Femur (tissue), 1 donor: ENCODE data around the gene PTPRN2.
"Not testable (repeated sequence)": the region's sequence is repeated elsewhere in the genome, so short reads cannot be mapped to it uniquely, and the experiment has no call there.

Experiments used
- DNase-seq: peaks from one replicate; pipeline ENCODE4 v3.0.0-alpha.2; 2017

The PTPRN2 gene

DNA sequence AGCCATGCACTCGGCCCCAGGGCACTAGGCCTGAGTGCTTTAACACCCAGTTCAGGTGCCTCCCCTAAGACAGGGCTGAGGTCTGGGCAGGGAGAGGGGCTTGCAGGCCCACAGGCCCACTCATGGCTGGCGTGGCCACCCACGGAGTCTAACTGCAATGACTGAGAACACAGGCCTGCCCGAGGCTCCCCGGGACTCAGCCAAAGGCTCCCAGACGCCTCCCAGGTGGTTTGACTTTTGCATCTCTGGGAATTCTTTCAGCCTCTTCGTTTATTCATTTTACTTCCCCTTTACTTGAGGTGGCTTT lies 37.3 kb downstream of the PTPRN2 start:
- no peak for DNase-seq

DNA sequence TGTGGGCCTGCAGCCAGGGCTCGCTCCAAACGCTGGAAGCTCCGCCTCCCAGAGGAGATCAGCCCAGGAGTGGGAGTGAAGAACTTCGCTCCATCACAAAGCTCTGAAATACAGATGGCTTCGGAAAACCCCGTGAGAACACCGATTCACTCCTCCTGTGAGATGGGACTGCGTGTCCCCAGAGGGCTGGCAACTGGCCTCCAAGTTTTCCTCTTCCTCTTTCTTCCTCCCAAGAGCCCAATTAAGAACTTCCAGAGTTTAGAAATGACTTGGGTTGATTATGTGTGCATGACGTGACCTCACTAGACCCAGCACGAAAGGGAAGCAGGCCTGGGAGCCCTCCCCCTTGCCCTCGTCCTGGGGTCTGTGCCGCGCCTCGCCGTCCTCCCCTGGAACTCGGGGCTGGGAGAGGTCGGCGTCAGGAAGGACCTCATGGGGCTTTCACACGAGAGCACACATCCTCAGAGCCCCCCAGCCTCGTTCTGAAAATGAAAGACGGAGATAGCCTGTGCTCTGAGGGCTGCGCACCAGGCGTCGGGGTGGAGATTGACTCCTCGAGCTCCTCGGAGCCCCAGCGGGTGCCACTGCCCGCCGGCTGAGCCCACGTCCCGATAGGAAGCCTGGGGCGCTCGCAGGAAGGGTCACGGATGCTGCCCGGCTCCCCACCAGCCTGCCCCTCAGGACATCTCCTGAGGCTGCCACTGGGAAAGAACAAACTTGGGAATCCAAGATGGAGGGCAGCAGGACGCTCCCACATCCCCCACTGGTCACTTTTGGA lies 37.8 kb downstream of the PTPRN2 start:
- DNase-seq = peak; percentile 70

DNA sequence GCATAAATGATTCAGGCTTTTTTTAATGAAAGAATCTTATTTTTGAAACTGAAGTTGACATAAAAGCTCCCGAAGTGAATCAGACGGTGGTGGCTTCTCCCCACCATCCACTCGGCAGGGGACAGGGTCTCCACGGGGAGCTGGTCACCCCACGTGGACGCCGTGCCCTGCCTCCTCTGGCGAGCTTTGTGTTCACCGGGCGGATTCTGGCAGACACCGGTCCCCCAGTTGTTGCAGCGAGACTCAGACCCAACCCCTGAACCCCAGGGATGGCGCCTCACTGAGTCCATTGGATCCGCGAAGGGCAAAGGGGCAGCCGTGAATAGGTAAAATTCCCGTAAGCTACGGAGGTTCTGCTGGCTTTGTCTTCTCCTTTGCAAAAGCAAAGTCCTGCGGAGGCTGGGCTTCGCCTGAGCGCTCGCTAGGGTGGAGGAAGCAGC lies 38.4 kb downstream of the PTPRN2 start:
- DNase-seq = no peak

DNA sequence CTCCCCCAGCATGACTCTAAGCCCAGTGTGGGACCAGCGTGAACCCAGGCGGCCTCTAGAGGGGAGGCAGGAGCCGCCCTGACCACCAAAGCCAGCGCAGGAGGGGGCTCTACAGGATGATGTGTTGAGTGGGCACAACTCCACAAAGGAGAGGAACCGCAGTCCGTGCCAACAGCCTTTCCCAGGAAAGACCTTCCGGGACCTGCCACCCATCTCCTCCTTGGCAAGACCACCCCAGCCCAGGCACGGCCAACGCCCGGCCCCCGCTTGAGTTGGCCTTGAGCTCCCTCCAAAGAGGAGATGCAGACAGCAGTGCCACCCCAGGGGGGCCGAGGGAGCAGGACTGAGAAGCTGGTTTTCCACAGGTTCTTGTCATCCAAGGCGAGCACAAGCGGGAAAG lies 38.9 kb downstream of the PTPRN2 start:
- no peak for DNase-seq

DNA sequence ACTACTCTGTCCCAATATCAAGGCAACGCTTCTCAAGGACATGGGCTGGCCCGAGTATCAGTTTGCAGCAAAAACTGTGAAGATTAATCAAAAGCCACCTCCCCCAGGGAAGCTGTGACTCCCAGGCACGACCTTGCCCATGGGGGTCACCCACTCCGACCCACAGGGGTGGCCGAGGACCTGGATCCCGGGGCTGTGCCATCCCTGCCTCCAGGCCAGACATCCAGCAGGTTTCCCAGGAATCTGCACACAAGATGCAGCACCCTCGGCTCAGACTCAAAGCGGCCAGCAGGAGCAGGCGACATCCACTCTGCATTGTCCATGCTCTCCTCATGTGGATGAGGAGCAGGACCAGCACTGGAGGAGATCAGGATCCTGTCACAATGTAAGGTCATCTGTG lies 39.8 kb downstream of the PTPRN2 start:
- DNase-seq = no peak

DNA sequence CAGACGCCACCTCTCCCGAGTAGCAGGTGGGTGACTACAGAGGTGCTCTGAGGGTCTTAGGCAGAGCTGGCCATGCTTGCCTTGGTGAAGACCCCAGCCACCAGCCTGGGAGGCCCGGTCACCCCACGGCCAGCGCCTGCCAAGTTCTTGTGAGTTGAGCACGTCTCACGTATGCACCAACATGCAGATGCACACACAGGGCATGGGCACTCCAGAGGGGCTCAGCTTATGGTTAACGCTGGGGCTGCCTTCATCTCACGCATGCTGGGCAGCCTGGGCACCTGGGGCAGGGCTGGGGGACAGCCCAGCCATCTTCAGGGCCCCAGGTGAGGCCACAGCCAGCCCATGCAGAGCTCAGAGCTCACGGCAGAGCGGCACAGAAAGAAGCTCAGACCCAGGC lies 41.0 kb downstream of the PTPRN2 start:
- no peak for DNase-seq

DNA sequence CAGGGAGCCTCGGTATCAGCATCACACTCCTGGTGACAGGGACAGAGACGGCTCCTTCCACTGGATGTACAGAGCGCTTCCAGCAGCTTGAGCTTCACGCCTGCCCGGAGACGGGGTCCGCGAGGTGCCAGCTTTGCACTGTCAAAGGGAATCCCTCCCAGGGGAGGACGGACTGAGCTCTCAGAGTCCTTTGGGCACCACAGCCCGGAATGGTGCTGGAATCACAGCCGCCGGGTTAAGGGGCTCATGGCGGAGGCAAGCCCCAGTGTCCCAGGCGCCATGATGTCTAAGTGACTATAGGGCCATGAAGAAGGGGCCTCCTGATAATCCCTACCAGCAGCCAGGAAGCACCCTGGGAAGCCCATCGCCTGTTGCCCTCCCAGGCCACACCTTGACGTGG lies 41.4 kb downstream of the PTPRN2 start:
- no peak for DNase-seq

DNA sequence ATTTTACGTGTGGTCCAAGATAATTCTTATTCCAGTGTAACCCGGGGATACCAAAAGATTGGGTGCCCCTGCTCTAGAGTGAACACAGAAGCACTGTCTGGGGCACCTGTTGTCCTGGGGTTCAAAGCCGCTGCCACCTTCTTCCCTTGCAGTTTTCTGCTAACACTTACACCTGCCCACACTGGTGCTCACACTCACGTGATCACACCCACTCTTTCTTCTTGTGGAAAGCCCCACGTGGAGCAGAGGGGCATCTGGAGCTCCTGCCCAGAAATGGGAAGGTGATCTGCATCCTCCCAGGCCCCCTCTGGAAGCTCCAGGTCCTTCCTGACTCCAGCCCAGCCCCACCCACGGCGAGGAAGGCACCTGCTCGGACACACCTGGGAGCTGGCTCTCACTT lies 42.9 kb downstream of the PTPRN2 start:
- no peak for DNase-seq

DNA sequence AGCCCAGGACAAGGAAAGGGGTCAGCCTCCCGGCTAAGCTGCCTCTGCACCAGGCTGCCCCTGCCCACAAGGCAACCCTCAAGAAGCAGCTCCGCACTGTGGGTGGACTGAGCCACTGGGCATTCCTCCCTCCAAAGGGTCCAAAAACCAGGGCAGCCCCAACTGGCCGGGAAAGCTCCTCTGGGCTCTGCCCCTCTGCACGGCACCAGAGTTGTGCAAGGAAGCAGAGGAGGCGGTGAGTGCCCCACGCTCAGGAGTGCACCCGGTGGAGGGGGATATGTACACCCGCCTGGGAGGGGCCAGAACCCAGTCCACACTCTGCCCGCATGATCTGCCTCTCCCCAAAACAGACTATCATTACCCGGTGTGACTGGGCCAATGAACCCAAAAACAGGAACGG lies 43.8 kb downstream of the PTPRN2 start:
- no peak for DNase-seq

DNA sequence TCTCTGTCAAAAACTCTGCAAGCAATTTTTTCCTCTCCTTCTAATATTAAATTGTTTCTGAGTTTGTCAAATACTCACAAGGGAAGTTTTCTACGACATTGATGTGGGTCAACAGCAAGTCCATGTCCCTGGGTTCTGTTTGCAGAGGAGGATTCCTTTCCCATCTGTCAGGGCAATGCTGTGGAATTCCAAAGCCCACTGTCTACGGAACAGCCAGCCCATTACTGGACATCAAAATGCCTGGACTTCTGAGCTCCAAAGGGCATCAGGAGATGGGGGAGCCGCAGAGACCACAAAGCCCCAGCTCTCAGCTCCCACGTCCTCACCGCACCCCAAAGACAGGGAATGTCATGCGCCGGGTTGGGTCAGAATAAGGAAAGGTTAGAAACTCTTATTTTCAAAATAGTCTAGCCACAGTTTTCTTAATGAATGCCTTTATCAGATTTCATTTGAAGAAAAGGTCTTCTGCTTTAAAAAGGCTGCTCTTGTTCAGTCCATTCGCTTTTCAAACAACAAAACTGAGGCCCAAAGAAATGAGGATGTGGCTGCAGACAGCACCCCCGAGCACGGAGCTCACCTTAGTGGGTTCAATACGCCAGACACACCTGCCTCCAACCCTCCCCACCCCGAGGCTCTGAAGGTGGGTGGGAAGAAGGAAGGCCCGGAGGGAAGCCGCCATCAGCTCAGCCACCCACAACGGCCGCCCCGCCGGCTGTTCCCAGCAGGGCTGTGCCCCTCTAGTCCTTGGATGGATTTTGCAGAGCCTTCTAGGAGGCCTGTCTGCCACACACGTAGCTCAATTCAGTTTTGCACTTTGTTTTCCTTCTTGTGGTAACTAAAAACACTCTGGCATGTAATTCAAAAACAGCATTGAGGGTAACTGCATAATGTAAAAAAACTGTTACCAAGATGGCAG lies 44.7 kb downstream of the PTPRN2 start:
- no peak for DNase-seq

DNA sequence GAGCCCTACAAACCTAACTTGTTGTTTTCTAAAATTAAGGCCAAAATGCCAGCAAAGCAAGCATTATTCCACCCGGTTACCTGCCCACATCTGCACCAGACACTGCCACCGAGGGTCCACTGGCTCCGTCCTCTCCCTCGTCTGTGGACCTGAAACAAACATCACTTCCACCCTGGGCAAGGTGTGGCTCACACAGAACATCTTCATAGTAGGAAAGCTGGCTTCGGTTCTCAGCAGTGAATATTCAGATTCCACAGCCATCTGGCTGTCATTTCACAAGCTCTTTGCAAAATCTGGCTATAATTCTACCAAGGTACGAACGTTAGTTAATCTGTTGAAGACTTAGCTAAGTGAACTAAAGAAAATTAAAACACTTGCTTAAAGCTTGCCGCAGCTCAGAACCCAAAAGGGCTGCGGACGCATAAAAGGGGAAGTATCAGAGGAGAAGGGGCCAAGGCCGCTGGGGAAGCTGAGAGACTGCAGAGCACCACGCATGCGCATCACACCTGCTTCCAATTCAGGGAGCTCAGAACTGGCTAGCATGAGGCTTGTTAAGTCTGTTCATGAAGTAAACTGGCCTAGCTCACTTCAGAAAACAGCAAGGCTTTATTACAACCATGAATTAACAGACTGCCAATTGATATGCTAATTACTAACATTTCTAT lies 46.1 kb downstream of the PTPRN2 start:
- DNase-seq = peak; percentile 49

DNA sequence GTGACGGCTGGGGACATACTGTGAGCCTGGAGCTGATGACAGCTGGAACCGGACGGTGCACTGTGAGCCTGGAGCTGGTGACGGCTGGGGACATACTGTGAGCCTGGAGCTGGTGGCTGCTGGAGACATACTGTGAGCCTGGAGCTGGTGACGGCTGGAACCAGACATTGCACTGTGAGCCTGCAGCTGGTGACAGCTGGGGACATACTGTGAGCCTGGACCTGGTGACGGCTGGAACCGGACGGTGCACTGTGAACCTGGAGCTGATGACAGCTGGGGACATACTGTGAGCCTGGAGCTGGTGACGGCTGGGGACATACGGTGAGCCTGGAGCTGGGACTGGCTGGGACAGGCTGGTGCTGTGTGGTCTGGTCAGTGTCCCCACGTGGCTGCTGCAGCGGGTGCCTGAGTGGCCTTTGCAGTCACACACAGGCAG lies 47.9 kb downstream of the PTPRN2 start:
- no peak for DNase-seq

DNA sequence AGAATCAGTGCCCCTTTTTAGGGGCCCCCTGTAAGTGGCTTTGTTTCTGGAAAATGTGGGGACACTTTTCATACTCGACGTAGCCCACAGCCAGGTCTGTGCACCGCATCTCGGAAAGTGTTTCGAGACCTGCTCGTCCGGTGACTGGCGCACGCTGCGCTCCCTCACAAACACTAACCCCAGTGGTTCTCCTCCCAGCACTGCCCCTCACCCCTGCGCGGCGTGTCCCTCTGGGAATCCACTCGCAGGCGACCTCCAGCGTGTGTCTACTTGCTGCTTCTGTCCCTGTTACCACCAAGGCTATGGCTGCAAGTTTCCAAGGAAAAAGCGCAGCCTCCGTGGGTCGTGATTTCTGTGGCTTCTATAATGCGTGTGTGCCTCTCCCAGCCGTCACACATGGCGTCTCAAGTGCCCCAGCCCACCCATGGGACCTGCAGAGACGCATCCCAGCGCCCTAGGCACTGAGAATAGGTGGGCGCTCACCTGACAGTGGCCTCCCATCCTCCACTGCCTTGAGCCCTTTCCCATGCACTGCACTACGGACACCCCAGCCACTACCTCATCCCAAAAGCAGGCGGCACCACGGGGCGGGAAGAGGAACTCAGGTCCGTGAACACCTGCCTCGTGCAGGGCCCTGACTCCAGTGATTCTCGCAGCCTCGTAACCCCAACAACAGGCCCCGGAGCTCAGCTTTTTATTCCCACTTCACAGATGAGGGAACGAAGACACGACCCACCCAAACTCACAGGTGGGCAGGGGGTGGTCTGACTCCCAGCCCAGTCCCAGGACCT lies 49.3 kb downstream of the PTPRN2 start:
- DNase-seq = no peak

DNA sequence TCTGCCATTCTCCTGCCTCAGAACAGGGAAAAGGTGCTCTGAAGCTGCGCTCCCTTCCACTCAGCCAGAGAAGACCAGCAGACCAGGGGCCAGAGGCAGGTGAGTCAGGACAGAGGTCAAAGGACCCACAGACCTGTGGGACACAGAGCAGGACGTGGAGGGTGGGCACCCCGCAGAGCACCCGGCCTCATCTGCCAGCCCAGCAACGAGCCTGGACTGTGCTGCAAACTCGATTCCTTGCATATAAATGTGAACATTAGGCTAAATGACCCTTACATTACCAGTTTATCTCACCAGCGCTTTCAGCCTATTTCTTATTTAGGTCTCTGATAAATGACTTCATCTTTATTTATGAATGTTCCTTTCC lies 50.1 kb downstream of the PTPRN2 start:
- DNase-seq = no peak

DNA sequence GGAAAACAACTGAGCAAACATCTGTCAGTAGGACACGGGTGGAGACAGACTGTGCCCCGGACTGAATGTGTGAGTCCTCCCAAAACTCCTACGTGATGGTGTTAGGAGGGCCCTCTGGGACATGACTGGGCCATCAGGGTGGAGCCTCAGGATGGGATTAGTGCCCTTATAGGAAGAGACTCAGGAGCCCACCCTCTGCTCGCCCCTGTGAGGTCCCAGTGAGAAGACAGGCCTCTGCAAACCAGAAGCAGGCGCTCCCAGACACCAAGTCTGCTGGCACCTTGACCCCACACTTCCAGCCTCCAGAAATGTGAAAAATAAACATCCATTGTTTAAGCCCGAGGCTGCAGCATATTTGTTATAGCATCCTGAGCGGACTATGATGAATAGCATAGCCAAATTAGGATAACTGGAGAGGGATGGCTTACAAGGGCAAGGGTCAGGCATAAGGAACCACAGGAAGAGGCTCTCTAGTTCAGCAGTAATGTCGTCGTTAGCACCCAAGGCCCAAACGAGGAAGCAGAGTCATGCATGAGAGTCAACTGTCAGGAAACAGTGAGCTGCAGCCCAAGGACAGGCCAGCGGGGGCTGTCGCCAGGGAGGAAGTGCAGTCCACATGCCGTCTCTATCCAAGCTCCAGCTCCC lies 50.6 kb downstream of the PTPRN2 start:
- DNase-seq = no peak

DNA sequence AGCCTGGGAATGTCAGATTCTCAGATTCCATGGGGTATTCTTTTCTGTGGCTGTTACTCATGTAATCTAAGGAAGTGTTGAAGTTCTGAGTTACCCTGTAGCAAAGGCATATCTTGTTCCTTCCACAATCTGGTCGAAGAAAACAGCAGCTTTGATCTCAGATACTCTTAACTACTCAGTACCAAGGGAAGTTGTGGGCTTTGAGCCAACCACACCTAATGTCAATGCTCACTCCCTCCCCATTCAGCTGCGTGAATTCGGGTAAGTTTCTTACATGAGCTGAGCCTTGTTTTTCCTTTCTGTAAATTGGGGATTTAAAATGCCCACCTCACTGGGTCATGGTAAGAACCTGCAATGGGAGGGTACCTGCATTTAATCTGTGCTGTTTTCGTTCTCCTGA lies 52.5 kb downstream of the PTPRN2 start:
- no peak for DNase-seq

DNA sequence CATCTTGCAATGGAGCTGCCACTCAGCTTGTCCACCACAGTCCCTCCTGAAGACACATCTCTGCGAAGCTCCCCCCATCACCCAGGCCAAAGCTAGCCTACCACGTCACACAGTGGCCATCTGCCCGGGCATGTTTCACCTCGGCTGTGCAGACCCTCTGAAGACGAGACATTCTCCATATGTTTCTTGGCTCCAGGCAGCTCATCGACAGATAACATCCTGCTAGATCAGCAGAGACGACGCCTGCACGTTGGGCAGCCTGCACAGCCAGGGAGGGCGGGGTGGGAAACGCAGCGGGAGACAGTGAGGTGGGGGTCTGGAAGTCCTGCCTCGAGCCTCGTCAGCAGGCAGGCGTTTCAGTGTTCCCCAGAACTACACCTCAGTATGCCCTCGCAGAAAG lies 53.0 kb downstream of the PTPRN2 start:
- no peak for DNase-seq

DNA sequence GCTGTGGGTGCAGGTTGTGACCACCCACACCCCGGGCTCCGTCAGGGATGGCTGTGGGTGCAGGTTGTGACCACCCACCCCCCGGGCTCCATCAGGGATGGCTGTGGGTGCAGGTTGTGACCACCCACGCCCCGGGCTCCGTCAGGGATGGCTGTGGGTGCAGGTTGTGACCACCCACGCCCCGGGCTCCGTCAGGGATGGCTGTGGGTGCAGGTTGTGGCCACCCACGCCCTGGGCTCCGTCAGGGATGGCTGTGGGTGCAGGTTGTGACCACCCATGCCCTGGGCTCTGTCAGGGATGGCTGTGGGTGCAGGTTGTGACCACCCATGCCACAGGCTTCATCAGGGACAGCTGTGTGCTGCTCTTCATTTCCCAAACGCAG lies 53.5 kb downstream of the PTPRN2 start:
- not testable (repeated sequence) for DNase-seq

DNA sequence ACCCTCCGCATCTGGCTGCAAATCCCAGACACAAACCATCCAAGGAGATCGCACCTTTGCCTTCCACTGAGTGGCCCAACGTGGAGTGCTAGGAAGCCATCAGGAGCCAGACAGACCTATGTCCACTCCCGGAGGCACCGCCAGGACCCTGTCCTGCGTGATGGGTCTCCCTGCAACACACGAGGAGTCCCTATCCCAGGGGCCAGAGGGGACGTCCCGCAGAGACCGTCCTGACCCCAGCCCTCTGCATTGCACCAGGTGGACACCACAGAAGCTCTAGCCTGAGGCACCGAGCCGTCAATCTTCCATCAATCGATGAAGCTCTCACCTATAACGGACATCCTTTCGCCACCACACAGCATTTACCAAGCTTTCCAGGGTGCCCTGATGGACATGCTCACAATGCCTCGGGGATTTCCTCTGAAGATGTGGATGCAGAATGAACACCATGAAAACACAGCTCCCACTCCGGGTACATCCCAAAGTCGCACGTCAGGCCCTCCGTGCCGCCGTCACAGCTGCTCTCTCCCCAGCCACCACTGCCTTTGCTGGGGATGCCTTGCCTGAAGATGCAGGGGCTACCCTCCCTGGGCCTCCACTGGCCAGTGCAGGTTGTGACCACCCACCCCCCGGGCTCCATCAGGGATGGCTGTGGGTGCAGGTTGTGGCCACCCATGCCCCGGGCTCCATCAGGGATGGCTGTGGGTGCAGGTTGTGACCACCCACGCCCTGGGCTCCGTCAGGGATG lies 54.1 kb downstream of the PTPRN2 start:
- DNase-seq = no peak

DNA sequence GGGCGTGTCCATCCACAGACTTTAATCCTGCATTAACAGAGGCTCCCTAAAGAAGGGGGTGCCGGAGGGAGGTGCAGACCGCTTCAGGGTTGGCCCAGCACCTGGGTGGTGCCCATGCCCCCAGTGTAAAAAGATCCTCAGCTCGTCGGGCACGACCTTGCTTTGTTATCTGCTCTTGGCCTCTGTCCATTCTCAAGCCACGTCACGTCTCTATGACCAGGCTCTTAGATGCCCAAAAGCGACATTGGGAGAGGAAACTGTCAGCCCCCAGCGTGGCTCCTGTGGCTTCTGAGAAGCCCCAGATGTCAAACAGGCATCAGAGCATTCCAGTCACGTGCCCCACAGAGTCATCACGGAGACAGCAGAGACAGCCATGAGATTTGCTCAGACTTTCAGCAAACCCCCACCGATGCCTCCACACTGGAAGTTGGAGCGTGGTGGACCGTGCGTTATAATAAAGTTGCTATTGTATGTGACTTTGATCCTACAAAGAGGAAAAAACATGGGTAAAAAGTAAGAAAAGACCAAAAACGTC lies 55.5 kb downstream of the PTPRN2 start:
- DNase-seq = no peak

DNA sequence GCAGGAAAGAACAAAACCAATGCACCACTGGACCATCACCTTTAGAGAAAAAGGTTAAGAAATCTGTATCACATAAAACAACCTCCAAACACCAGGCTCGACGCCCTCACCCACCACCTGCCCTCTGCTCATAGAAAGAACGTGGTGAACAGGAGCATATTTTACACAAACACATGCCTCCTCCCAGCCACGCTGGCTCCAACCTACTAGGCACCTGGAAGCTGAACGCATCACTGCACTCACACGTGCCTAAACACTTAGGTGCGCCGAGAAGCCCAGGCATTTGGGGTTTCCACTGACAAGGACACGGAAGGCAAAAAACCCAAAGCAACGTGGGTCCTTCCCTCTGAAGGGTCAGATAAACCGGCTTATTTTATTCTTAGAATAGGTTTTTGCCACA lies 56.0 kb downstream of the PTPRN2 start:
- no peak for DNase-seq
